ENCODE measurements around the gene RNF13.

RNF13 gene

DNA sequence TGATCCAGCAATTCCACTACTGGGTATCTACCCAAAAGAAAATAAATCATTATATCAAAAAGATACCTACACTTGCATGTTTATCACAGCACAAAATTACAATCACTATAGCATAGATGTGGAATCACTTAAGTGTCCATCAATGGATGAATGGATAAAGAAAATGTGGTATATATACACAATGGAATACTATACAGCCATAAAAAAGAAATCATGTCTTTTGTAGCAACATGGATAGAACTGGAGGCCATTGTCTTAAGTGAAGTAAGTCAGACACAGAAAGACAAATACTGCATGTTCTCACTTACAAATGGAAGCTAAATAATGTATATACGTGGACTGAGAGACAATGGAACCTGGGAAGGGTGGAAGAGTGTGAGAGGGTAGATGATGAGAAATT lies 185.9 kb downstream of the RNF13 start:
- no peak overlapping the region for H3K4me3 ChIP-seq (ENCODE audit: insufficient read depth, low read length, poor library complexity, severe bottlenecking)
- peaks cover 8% of the 10 kb centered on the region; the same call in 1 of the 2 replicates for H3K9me3 ChIP-seq (ENCODE audit: insufficient read depth, low read length)
- no peaks in the 10 kb centered on the region for H3K27me3 ChIP-seq (ENCODE audit: low read length)
- H2AFZ ChIP-seq (ENCODE audit: low read depth, low read length, severe bottlenecking), result no peak overlapping the region
- H4K20me1 ChIP-seq (ENCODE audit: low read depth, low read length), result no peaks in the 10 kb centered on the region
- no peaks in the 10 kb centered on the region for H3K36me3 ChIP-seq (ENCODE audit: low read length)
- no peak overlapping the region for H3K27ac ChIP-seq (ENCODE audit: low read depth, low read length)
- H3K79me2 ChIP-seq (ENCODE audit: insufficient read depth, low read length), result no peaks in the 10 kb centered on the region
- no peaks in the 10 kb centered on the region for H3F3A ChIP-seq (ENCODE audit: insufficient read depth)
- no peak overlapping the region for H3K4me2 ChIP-seq (ENCODE audit: low read depth, low read length, poor library complexity, severe bottlenecking)
- H3K9me2 ChIP-seq (replicated peaks; ENCODE audit: insufficient read depth, low read length), result no peaks in the 10 kb centered on the region
- H3K9ac ChIP-seq (ENCODE audit: low read length), result no peak overlapping the region
- no peak for TF ChIP-seq EZH2phosphoT487 (conservative IDR thresholded peaks at IDR 0.05; ENCODE audit: low read length)
- TF ChIP-seq, protein P1, sequence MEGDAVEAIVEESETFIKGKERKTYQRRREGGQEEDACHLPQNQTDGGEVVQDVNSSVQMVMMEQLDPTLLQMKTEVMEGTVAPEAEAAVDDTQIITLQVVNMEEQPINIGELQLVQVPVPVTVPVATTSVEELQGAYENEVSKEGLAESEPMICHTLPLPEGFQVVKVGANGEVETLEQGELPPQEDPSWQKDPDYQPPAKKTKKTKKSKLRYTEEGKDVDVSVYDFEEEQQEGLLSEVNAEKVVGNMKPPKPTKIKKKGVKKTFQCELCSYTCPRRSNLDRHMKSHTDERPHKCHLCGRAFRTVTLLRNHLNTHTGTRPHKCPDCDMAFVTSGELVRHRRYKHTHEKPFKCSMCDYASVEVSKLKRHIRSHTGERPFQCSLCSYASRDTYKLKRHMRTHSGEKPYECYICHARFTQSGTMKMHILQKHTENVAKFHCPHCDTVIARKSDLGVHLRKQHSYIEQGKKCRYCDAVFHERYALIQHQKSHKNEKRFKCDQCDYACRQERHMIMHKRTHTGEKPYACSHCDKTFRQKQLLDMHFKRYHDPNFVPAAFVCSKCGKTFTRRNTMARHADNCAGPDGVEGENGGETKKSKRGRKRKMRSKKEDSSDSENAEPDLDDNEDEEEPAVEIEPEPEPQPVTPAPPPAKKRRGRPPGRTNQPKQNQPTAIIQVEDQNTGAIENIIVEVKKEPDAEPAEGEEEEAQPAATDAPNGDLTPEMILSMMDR (IDR thresholded peaks at IDR 0.05; ENCODE audit: insufficient read depth, low read length, poor library complexity, severe bottlenecking), result no peak

DNA sequence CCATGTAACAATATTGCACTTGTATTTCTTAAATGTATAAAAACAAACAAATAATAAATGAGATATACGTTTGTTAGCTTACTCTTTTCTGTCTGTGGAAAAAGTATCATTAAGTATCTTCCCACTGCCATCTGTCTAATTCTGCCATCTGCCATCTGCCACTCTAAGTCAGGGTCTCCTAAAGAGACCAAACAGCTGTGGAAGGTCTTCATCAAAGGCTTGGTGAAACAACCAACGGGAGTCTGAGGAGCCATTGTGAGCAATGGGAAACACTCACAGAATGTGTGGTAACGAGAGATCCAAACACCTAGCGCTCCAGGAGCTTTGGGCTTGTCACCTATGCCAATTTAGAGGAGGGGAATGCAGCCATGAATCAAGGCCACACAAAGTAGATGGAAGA lies 186.4 kb downstream of the RNF13 start:
- H3K27me3 ChIP-seq (ENCODE audit: low read length), result no peaks in the 10 kb centered on the region
- no peaks in the 10 kb centered on the region for H4K20me1 ChIP-seq (ENCODE audit: low read depth, low read length)
- H3K4me3 ChIP-seq (ENCODE audit: insufficient read depth, low read length, poor library complexity, severe bottlenecking), result no peak overlapping the region
- no peaks in the 10 kb centered on the region for H3K9me2 ChIP-seq (replicated peaks; ENCODE audit: insufficient read depth, low read length)
- H3K79me2 ChIP-seq (ENCODE audit: insufficient read depth, low read length), result no peaks in the 10 kb centered on the region
- H2AFZ ChIP-seq (ENCODE audit: low read depth, low read length, severe bottlenecking), result no peak overlapping the region
- H3K27ac ChIP-seq (ENCODE audit: low read depth, low read length), result no peak overlapping the region
- TF ChIP-seq, protein P1 (IDR thresholded peaks at IDR 0.05; ENCODE audit: insufficient read depth, low read length, poor library complexity, severe bottlenecking), result no peak
- TF ChIP-seq EZH2phosphoT487 (conservative IDR thresholded peaks at IDR 0.05; ENCODE audit: low read length), result no peak
- no peak overlapping the region for H3K9ac ChIP-seq (ENCODE audit: low read length)
- H3K4me2 ChIP-seq (ENCODE audit: low read depth, low read length, poor library complexity, severe bottlenecking), result no peak overlapping the region
- H3K36me3 ChIP-seq (ENCODE audit: low read length), result no peaks in the 10 kb centered on the region
- peaks cover 7% of the 10 kb centered on the region; the same call in 1 of the 2 replicates for H3K9me3 ChIP-seq (ENCODE audit: insufficient read depth, low read length)
- no peaks in the 10 kb centered on the region for H3F3A ChIP-seq (ENCODE audit: insufficient read depth)

DNA sequence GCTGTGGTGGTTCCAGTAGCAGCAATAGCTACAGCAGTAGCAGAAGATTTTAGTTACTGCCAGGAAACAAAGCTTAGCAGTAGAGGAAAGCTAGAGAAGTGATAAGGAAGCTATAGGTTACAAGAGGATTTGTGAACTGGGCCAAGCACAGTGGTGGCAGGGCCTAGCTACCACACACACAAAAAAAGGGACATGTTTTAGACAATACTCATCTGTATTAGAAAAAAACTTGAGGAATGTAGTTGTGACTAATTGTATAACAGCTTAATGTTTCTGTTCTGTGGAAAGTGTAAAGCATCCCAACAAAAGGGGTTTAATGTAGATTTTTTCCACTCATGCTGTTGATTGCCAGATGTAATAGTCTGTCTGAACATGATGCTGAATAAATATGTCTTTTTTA lies 187.6 kb downstream of the RNF13 start:
- Histone ChIP-seq H4K20me1 (ENCODE audit: low read depth, low read length) (no peaks in the 10 kb centered on the region), H3K9me3 (ENCODE audit: insufficient read depth, low read length) (no peaks in the 10 kb centered on the region), H3K79me2 (ENCODE audit: insufficient read depth, low read length) (no peaks in the 10 kb centered on the region), H3F3A (ENCODE audit: insufficient read depth) (no peaks in the 10 kb centered on the region), H3K27me3 (ENCODE audit: low read length) (no peaks in the 10 kb centered on the region), H3K27ac (ENCODE audit: low read depth, low read length) (no peak overlapping the region), H3K4me2 (ENCODE audit: low read depth, low read length, poor library complexity, severe bottlenecking) (no peak overlapping the region), H3K9ac (ENCODE audit: low read length) (no peak overlapping the region), H2AFZ (ENCODE audit: low read depth, low read length, severe bottlenecking) (no peak overlapping the region), H3K36me3 (ENCODE audit: low read length) (no peaks in the 10 kb centered on the region), H3K9me2 (replicated peaks; ENCODE audit: insufficient read depth, low read length) (no peaks in the 10 kb centered on the region), H3K4me3 (ENCODE audit: insufficient read depth, low read length, poor library complexity, severe bottlenecking) (no peak overlapping the region)
- no peak for TF ChIP-seq EZH2phosphoT487 (conservative IDR thresholded peaks at IDR 0.05; ENCODE audit: low read length)
- TF ChIP-seq, protein P1 (IDR thresholded peaks at IDR 0.05; ENCODE audit: insufficient read depth, low read length, poor library complexity, severe bottlenecking), result no peak
